GM18508 (cell line): ENCODE results near the gene WNT3A.
A peak's percentile ranks its signal among the peaks of the same experiment; 100 is the strongest.

Experiments used
- ATAC-seq: cut with Tn5 transposase; IDR thresholded peaks from one replicate; pipeline ENCODE4 v1.9.1; 2021; ENCODE audit warnings: moderate number of reproducible peaks; ENCODE audit not compliant: insufficient read depth, unreplicated experiment

The WNT3A gene

DNA sequence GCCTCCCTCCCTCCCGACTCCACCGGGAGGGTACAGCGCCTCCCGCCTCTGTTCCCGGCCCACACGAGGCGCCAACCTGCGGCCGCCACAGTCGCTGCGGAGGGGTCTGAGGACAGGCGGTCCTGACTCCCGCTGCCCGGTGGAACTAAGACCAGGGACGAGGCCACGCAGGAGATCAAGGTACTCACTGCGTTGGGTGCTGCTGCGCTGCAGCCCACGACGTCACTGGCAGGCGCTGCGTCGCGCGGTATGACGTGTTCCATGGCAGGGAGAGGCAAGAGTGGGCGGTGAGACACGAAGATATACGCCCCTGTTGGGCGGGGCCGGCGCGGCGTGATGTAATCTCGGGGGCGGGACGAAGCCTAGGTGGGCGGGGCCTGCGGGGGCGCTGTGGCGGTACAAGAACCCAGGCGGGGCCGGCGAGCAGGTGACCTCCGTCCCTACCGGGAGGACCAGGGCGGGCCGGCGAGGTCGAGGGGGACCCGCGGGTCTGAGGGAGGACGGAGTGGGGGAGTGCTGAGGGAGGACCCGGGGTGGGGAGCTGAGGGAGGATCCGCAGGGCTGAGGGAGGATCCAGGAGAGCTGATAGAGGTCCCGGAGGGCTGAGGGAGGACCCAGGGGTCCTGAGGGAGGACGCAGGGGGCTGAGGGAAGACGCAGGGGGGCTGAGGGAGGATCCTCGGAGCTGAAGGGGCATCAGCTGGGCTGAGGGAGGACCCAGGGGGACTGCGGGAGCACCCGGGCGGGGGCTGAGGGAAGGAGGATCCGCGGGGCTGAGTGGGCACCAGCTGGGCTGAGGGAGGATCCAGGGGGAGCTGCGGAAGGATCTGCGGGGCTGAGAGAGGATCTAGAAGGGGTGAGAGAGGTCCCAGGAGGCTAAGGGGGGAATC, 102.5 kb downstream of the WNT3A start, which contains the start of gene MRPL55:
MRPL55 (minus strand) TSS at position 227 of the 889 bp plus-strand sequence. CDS start 1,039 bp downstream, outside the sequence.
- peak; percentile 65 for ATAC-seq

DNA sequence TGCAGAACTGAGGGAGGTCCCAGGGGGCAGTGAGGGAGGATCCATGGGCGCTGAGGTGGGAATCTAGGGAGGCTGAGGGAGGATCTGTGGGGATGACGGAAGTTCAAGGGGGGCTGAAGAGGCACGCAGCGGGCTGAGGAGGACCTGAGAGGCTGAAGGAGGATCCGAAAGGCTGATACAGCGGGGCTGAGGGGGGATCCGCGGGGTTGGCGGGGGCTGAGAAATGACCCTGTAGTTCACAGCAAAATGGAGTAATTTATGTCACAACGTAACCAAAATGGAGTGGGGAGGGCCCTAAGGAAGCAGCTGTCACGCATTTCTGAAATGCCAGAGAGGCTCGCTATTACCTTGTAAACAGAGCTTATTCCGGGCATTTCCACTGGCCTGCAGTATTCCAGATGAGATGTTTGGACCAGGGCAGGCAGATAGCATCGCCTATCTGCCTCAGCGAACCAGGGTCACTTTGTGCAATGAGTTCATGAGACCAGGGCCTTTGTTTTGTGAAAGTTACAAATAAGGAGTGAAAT, 103.2 kb downstream of the WNT3A start:
- no peak for ATAC-seq

DNA sequence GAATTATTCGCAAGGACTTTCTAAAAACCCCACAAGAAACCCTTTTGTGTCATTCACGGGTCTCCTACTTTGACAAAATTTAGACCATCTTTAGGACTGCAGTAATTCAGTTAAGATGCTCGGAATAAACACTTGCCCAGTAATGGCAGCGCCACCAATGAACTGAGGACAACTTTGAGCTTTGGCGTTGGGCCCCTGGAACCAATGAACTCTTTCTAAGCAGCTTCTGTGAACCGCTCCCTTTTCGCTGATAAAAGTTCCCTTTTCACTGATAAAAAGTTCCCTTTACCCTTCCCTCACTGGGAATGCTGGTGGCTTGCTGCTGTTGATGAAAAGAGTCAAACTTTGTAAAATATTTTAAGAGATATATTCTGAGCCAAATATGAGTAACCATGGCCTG, 103.8 kb downstream of the WNT3A start:
- no peak for ATAC-seq
